ENCODE measurements around the gene FOXR1.

GRCh38 chr11:118984825-118985224 lies 13.3 kb downstream of the FOXR1 start:
- TF ChIP-seq CTCF (IDR thresholded peaks at IDR 0.05) (no peak), POLR2A (IDR thresholded peaks at IDR 0.05) (no peak)
